Activated CD4-positive, alpha-beta T cell treated with anti-CD3 and anti-CD28 coated beads, Interleukin-2, amount 50 U/mL, for 48 hours (primary cell): ENCODE measurements around the gene DGKB.

Source experiments
- DNase-seq, 2 experiments: peaks; one replicate each; pipeline ENCODE4 v3.0.0-alpha.2; 2020

The DGKB gene

GRCh38 chr7:14858866-14859265 is 43.7 kb downstream of the DGKB start:
- DNase-seq: no peak

GRCh38 chr7:14858410-14858809 is 44.1 kb downstream of the DGKB start:
- DNase-seq: no peak

- no peak for DNase-seq
Observed at GRCh38 chr7:14855033-14855794, 47.3 kb downstream of the DGKB start.

- no peak for DNase-seq
Observed at GRCh38 chr7:14854471-14854870, 48.1 kb downstream of the DGKB start.

- no peak for DNase-seq
Observed at GRCh38 chr7:14851610-14852009, 50.9 kb downstream of the DGKB start.

GRCh38 chr7:14850039-14850438 is 52.5 kb downstream of the DGKB start:
- DNase-seq: no peak

GRCh38 chr7:14846405-14846804 is 56.1 kb downstream of the DGKB start:
- DNase-seq: no peak

GRCh38 chr7:14843755-14844154 is 58.8 kb downstream of the DGKB start:
- DNase-seq: no peak

GRCh38 chr7:14842523-14842922 is 60.0 kb downstream of the DGKB start:
- no peak for DNase-seq

GRCh38 chr7:14841869-14842268 is 60.7 kb downstream of the DGKB start:
- DNase-seq: no peak

GRCh38 chr7:14841086-14841485 is 61.5 kb downstream of the DGKB start:
- DNase-seq: no peak

- DNase-seq: no peak
Observed at GRCh38 chr7:14839307-14839706, 63.2 kb downstream of the DGKB start.

- no peak for DNase-seq
Observed at GRCh38 chr7:14837216-14837615, 65.3 kb downstream of the DGKB start.

GRCh38 chr7:14836571-14837189 is 65.9 kb downstream of the DGKB start:
- no peak for DNase-seq

- DNase-seq: no peak
Observed at GRCh38 chr7:14836006-14836405, 66.5 kb downstream of the DGKB start.

- no peak for DNase-seq
Observed at GRCh38 chr7:14835384-14835783, 67.2 kb downstream of the DGKB start.

- DNase-seq: no peak
Observed at GRCh38 chr7:14834883-14835282, 67.7 kb downstream of the DGKB start.

GRCh38 chr7:14834456-14834855 is 68.1 kb downstream of the DGKB start:
- DNase-seq: no peak

GRCh38 chr7:14833707-14834106 is 68.8 kb downstream of the DGKB start:
- DNase-seq: no peak

GRCh38 chr7:14828053-14828452 is 74.5 kb downstream of the DGKB start:
- DNase-seq: no peak

- DNase-seq: no peak
Observed at GRCh38 chr7:14826426-14826825, 76.1 kb downstream of the DGKB start.

- DNase-seq: no peak
Observed at GRCh38 chr7:14825912-14826311, 76.6 kb downstream of the DGKB start.

GRCh38 chr7:14822481-14822854 is 80.1 kb downstream of the DGKB start:
- DNase-seq: no peak

- DNase-seq: no peak
Observed at GRCh38 chr7:14821757-14822480, 80.6 kb downstream of the DGKB start.
